DMS53 (cell line): ENCODE results near the gene PCDHGA1.
A peak's percentile ranks its signal among the peaks of the same experiment; 100 is the strongest.
"Not testable (repeated sequence)": the region's sequence is repeated elsewhere in the genome, so short reads cannot be mapped to it uniquely, and the experiment has no call there.

Experiments
- DNase-seq: peaks from one replicate; lab custom pipeline; 2025; lab: John Stamatoyannopoulos, UW

PCDHGA1 gene

DNA sequence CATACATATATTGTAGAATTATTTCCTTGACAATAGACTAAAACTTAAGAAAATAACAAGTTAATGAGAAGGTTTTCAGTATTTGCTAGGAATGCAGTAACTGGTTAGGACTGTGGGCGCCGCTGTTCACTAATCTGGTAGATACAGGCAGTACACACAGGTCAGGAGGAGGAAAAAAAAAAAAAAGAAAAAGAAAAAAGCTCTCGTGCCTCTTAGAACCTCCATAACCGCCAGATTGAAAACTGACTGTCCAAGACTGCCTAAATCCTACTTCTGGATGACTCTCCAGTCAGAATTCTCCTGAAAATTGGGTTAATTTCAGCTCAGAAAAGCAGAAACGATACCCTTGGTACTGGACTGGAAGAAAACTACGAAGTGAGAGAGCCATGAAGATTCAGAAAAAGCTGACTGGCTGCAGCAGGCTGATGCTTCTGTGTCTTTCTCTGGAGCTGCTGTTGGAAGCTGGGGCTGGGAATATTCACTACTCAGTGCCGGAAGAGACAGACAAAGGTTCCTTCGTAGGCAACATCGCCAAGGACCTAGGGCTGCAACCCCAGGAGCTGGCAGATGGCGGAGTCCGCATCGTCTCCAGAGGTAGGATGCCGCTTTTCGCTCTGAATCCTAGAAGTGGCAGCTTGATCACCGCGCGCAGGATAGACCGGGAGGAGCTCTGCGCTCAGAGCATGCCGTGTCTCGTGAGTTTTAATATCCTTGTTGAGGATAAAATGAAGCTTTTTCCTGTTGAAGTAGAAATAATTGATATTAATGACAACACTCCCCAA, at the start of gene PCDHGA1:
PCDHGA1 (plus strand) TSS at position 216 of the 782 bp plus-strand sequence.
- DNase-seq: peak; percentile 85

DNA sequence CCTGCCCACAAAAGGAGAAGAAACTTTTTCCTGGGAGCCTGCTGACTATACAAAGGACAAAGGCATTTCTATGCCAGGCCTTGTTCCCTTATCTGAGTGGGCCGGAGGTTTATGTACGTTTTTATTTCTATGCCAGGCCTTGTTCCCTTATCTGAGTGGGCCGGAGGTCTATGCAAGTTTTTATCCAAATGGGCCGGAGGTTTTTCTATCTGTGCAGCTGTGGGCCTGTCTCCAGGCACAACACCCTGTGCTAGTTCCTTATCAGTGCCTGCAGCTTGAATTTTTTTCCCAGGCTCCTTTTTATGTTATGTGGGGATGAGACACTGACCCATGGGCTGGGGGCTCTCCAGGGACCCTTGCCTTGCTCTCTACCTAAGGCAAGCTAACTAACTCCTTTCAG, 31.9 kb upstream of the PCDHGA1 start:
- no peak for DNase-seq

DNA sequence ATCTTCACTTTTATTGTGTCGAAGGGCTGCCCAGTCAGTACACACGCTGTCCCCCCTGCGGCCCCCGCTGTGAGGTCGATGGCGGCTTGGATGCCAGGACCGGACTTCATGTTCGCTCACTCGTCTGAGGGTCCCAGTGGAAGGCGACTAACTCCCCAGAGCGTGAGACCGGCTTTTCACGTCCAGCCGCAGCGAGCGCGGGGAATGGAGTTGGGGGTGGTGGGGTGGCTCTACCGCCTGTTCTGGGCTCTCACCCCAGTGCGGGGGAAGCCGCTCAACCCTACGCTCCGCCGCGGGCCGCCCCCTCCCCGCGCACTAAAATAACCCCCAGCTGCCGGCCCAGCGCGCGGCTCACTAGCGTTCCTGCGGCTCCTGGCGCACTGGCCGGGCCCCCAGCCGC, 26.6 kb upstream of the PCDHGA1 start, which contains the start of gene SLC25A2:
SLC25A2 (minus strand) TSS at position 294 of the 400 bp plus-strand sequence; CDS start at position 110, 184 bp downstream.
- DNase-seq: no peak

DNA sequence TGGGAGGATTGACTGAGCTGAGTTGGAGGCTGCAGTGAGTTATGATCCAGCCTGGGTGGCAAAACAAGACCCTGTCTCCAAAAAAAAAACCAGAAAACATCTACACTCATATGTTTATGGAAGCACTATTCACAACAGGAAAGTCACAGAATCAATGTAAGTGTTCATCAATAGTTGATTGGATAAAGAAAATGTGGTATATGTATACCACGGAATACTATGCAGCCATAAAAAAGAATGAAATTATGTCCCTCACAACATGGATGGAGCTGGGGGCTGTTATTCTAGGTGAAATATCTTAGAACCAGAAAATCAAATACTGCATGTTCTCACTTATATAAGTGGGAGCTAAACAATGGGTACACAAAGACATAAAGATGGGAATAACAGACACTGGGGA, 23.7 kb upstream of the PCDHGA1 start:
- DNase-seq: no peak

DNA sequence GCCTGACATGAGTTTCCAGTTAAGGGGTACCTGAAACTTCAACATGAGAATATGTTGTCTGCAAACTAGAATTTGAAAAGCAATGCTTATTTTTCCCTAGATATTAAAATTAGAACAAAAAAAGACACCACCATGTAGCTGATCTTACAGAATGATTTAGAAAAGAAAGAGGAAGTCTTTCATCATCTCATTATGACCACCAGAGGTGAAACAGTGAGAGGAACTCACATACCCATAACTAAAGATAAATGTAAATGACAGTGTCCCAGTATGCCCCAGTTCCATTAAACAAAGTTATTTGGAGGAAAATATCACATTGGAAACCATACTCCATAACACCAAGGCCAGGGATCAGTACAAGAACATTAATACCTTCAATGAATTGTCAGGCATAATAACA, 16.6 kb upstream of the PCDHGA1 start:
- no peak for DNase-seq

DNA sequence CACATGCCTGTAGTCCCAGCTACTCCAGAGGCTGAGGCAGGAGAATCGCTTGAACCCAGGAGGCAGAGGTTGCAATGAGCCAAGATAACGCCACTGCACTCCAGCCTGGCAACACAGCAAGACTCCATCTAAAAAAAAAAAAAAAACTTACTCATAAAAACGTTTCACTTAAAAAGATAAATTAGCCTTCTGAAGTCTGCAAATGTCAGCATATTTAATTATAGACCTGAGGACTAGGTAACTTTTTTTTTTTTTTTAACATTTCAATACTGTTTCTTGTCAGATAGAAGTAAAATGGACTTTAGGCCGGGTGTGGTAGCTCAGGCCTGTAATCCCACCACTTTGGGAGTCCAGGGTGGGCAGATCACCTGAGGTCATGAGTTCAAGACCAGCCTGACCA, 13.4 kb upstream of the PCDHGA1 start:
- not testable (repeated sequence) for DNase-seq

DNA sequence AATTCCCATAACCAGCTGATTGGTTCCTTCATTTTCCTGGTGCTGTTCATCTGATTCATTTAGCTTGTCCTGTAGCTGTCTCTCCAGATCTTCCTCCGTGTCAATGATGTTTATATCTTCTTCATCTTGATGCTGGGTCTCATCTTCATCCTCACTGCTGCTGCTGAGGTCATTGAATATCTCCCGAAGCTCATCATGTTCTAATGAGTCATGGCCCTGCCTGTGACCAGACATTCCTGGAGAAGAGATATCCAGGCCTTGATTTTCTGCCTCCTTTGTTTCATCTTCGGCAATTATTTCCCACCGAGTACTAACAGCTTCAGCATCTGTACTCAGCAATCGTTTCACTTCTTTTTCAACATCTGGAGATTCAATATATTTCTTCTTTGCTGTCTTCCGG, 11.1 kb upstream of the PCDHGA1 start:
- no peak for DNase-seq

DNA sequence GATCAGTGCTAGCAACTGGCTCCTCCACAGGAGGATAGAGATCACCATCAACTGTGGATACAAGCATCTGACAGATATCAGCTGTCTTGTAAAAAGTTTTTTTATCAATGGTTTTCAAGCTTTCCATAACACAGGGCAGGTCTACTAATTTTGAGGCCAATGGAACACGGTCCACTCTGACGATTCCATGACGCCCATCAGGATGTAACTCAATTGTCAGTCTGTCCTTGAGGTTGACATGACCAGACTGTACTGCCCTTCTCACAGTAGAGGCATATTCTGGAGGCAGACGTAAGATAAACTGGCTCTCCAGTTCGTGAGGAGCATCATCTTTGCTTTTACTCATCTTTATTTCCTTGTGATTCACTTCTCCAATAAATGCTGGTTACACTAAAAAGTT, 10.6 kb upstream of the PCDHGA1 start:
- DNase-seq: no peak

DNA sequence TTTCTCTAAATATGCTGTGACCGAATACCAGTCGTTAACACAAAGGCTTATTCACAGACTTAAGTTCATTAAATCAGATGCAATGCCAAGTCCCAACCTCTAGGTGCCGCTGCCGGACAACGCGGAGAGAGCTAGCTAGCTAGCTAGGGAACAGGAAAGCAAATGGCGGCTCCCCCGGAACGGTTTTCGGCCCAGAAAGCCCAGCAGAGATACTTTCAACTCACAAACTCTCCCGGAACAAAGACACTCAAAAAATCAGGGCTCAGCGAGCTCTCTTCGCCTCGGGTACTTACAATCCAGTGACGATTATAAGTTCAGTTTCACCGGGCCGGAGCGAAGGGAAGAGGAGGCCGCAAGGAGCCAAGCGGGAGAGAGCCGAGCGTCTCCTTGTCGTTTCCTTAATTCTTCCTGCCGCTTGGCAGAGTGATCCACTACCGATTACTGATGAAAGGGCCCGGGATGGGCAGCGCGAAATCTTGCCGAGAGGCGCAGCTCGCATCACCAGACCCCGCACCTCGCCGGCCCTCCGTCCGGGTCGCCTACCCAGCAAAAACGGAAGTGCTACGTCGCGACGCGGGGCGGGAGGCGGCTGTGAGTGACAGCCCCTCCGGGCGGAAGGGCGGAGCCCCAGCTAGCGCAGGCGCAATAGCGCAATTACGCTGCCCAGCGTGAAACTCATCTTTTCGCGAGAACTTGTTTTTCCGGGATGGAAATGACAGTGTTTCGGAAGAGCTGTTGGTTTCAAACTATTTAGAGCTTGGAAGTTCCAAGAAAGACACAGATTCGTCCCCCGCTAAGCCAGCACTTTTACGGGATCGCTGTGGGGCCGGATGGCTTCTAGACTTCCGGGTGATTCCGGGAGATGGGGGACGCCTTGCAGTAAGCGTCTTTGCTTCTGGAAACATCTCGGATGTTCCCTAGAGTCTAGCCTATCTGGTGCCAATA, 9.8 kb upstream of the PCDHGA1 start, which contains the start of gene TAF7:
TAF7 (minus strand) TSS at position 560 of the 945 bp plus-strand sequence. CDS start 740 bp downstream, outside the sequence.
- peak; percentile 97 for DNase-seq

DNA sequence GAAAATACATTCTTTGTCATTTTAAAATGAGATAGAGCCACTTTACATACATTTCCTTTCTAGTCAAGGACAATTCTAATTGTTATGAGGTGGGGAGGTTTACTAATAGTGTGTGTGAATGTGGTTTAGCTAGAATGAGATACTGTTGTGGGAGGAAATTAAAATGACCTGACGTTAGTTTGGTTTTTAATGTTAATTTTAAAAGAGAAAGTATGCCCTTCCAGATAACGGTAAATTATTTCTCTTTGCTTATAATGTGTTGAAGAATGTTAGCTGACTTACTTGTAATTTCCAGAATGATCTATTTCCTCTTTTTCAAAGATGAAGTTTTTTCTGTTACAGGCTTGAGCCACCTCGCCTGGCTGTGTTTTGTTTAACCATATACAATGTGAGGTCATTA, 8.1 kb upstream of the PCDHGA1 start:
- no peak for DNase-seq

DNA sequence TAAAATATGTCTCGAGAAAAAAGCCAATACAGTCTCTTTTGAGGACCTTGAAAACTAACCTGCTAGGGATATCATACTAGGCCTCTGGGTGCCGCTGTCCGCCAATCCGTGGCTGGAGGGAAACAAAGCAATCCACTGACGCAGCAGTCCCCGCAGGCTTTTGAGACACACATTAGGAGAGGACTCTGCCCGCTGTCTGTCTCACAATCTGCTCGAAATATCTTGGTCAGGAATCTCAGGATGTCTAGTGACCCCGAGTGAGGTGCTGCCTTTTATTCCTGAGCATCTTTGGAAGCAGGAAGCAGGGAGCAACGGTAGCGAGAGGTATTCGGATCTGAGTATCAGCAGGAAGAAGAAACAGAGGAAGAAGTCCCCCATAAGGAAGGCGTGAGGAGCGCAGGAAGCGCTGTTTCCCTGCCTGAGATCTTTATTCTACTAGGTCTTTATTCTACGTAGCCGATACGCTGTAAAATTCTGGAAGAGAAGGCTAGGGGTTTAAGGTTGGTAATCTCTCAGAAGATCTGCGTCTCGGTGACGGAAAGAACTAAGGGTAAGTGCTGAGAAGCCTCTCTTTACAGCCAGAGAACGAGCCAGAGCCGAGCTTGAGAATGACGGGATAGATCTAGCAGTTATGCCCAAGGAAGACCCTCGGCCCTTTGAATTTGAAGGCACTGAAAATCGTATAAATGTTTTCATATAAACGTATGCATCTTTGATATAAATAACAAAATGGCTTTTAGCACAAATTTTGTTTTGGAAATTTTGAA, 4.0 kb upstream of the PCDHGA1 start:
- DNase-seq: peak; percentile 93

DNA sequence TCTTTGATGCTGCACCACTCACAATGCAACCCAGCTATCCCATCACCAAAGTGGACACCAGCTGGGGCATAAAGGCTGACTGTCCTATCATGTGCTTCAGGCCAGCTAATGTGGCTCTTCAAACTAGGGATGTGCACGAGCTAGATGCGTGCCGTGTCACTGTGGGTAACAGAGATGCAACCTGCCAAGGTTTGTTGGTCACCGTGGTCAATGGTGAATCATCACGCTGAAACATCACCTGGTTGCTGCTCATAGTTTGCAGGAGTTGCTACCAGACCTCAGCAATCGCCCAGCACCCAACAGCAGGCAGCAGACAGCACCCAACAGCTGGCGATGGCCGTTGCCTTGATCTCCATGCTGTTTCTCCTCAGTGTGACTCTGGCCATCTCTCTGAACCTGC, 2.1 kb upstream of the PCDHGA1 start:
- no peak for DNase-seq

DNA sequence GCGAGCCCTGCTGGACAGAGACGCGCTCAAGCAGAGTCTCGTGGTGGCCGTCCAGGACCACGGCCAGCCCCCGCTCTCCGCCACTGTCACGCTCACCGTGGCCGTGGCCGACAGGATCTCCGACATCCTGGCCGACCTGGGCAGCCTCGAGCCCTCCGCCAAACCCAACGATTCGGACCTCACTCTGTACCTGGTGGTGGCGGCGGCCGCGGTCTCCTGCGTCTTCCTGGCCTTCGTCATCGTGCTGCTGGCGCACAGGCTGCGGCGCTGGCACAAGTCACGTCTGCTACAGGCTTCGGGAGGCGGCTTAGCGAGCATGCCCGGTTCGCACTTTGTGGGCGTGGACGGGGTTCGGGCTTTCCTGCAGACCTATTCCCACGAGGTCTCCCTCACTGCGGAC, 2.3 kb downstream of the PCDHGA1 start:
- not testable (repeated sequence) for DNase-seq

DNA sequence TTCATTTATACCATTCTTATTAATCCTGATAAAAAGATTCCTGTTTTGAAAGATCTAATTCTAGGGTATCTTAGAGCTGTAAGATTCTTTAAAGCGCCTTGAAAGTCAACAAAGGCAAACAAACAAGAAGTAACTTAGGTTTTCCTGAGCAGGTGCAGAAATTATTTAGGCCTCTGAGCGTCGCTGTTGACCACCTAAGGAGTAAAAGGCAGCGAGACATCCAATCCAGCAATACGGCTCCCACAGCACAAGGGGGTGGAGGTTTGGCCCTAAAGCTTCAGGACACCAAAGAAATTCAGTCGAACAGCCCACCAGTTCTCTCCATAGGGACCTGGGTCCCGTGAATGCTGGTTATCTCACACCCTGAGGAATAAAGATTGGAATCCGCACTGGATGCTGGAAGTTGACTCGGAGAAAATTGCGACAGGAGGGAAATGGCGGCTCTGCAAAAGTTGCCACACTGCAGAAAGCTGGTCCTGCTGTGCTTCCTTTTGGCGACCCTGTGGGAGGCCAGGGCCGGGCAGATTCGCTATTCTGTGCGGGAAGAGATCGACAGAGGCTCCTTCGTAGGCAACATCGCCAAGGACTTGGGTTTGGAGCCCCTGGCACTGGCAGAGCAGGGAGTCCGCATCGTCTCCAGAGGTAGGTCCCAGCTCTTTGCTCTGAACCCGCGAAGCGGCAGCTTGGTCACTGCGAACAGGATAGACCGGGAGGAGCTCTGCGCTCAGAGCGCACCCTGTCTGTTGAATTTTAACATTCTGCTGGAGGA, 8.4 kb downstream of the PCDHGA1 start, which contains the start of gene PCDHGA2:
PCDHGA2 (plus strand) TSS at position 223 of the 769 bp plus-strand sequence.
- DNase-seq: peak; percentile 62

DNA sequence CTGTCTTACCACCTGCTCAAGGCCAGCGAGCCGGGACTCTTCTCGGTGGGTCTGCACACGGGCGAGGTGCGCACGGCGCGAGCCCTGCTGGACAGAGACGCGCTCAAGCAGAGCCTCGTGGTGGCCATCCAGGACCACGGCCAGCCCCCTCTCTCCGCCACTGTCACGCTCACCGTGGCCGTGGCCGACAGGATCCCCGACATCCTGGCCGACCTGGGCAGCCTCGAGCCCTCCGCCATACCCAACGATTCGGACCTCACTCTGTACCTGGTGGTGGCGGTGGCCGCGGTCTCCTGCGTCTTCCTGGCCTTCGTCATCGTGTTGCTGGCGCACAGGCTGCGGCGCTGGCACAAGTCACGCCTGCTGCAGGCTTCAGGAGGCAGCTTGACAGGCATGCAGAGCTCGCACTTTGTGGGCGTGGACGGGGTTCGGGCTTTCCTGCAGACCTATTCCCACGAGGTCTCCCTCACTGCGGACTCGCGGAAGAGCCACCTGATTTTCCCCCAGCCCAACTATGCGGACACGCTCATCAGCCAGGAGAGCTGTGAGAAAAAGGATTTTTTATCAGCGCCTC, 10.6 kb downstream of the PCDHGA1 start:
- not testable (repeated sequence) for DNase-seq

DNA sequence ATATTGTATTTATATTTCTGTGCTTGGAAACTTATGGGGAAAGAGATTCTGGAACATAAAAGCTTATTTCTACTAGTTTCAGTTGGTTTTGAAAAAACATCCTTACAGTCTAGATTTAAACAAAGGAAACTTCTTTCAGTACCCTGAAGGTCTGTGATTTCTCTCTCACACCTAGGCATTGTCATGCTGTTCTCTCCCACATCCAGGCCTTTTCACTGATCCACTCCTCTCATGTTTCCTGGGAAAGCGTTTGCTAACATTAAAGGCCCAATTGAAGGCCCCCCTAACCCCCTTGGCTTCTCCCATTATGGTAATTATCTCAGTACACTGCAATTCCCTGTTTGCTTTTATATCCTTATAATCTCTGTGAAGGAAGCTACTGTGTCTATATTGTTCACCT, 12.5 kb downstream of the PCDHGA1 start:
- no peak for DNase-seq

DNA sequence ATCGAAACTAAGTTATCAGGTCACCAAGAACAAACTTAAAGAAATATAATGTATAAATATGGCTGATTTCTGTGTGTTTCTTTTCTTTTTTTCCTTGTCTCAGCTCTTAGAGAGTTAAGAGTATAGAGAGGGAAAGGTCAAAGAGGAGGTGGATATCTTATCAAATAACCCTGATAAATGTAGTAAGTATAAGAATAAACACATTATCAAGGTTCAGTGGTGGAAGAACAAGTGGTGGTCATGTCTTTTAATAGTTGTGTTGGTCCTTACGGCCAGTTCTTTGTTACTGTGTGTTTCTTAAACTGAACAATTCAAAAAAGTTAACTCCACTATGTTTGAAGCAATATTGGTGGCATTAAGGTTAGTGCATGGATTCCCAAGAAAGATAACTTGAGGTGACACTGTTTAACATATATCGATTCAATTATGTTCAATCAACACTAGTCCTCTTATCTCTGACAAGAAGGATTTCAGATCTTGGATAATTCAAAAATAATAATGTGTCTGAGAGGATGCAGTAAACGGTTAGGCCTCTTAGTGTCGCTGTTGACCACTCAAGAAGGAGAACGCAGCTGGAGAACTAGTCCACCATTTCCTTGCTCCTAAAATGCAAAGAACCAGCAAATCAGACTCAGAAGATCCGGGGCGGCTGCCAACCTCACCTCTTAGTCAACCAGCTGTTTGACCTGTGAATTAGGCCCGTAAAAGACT, 13.1 kb downstream of the PCDHGA1 start, which contains the start of gene PCDHGA3:
PCDHGA3 (plus strand) TSS at position 588 of the 711 bp plus-strand sequence. CDS start 205 bp downstream, outside the sequence.
- DNase-seq: peak; percentile 70

DNA sequence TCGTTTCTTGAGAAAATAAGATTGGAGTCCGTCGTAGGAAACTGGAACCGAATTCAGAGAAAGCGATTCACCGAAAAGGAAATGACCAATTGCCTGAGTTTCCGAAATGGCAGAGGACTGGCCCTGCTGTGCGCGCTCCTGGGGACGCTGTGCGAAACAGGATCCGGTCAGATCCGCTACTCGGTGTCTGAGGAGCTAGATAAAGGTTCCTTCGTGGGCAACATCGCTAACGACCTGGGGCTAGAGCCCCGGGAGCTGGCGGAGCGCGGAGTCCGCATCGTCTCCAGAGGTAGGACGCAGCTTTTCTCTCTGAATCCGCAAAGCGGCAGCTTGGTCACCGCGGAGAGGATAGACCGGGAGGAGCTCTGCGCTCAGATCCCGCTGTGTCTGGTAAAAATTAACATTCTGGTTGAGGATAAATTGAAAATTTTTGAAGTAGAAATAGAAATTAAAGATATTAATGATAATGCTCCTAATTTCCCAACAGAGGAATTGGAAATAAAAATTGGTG, 13.7 kb downstream of the PCDHGA1 start:
- DNase-seq: no peak

DNA sequence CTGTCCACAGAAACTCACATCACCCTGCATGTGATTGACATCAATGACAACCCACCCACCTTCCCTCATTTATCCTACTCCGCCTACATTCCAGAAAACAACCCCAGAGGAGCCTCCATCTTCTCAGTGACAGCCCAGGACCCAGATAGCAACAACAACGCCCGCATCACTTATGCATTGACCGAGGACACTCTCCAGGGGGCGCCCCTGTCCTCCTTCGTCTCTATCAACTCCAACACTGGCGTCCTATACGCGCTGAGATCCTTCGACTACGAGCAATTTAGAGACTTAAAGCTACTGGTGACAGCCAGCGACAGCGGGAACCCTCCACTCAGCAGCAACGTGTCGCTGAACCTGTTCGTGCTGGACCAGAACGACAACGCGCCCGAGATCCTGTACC, 15.0 kb downstream of the PCDHGA1 start:
- no peak for DNase-seq

DNA sequence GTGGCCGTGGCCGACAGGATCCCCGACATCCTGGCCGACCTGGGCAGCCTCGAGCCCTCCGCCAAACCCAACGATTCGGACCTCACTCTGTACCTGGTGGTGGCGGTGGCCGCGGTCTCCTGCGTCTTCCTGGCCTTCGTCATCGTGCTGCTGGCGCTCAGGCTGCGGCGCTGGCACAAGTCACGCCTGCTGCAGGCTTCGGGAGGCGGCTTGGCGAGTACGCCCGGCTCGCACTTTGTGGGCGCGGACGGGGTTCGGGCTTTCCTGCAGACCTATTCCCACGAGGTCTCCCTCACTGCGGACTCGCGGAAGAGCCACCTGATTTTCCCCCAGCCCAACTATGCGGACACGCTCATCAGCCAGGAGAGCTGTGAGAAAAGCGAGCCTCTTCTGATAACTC, 15.7 kb downstream of the PCDHGA1 start:
- not testable (repeated sequence) for DNase-seq
